GM18909 (cell line): ENCODE measurements around the gene AMY2B.
"Not testable (repeated sequence)": the region's sequence is repeated elsewhere in the genome, so short reads cannot be mapped to it uniquely, and the experiment has no call there.

Source experiments
- ATAC-seq: cut with Tn5 transposase; IDR thresholded peaks from one replicate; pipeline ENCODE4 v1.9.1; 2021; ENCODE audit warnings: mild to moderate bottlenecking; ENCODE audit not compliant: unreplicated experiment, poor library complexity

Gene AMY2B

DNA sequence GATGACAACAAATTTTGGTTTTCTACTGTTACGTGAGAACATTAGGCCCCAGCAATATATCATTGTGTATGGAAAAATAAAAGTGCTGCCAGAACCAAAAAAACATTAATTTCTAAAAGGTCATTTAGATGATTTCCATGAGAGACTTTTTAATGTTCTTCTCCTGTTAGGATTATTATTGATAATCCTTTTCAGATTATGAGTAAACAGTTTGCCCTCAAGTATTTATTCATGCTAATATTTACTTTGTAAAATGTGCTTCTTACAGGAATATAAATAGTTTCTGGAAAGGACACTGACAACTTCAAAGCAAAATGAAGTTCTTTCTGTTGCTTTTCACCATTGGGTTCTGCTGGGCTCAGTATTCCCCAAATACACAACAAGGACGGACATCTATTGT, at the start of gene AMY2B:
Gene AMY2B (plus strand): TSS at position 301 of the 400 bp plus-strand sequence. CDS start 14 bp downstream, at position 315.
- ATAC-seq, result not testable (repeated sequence)

DNA sequence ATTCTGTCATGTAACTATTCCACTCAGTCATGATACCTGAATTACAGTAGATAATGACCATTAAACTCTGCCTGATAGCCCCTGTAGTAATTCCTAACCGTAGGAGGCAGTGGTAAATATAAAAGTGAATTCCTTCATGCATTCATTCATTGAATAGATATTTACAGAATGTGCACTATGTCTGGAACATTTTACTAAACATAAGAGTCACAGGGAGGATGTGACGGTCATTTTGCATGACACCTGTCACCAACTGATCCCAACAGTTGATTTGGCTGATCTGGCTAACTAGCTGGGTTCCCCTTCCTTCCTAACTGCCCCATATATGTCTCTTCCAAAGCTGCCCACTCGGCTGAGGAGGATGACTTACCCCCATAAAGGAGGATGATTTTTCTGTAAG, 48.0 kb upstream of the AMY2B start:
- ATAC-seq, result no peak

DNA sequence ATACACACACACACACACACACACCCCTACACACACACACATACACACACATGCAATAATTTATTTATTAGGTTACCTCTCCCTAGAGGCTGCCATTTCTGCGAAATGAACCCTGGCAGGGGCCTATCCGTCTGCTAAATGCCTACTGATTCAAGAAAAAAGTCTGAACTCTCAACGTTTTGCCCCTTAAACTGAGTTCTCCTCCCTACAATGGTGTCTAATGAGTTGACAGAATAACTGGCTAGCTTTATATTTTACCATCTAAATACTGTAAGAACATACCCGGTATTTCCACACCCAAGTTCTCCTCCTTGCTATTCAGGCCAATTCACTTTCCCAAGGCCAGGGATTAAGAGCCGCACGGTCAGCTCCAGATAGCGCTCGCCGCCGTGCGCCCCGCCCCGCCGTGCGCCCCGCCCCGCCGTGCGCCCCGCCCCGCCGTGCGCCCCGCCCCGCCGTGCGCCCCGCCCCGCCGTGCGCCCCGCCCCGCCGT, 46.2 kb upstream of the AMY2B start:
- peak; percentile 53 for ATAC-seq

- ATAC-seq, result peak; percentile 77
Observed at GRCh38 chr1:103525607-103526507, 45.5 kb upstream of the AMY2B start, which contains the start of gene RNPC3. RNPC3 (plus strand) TSS chr1:103525699; CDS start chr1:103526071, 372 bp downstream.

DNA sequence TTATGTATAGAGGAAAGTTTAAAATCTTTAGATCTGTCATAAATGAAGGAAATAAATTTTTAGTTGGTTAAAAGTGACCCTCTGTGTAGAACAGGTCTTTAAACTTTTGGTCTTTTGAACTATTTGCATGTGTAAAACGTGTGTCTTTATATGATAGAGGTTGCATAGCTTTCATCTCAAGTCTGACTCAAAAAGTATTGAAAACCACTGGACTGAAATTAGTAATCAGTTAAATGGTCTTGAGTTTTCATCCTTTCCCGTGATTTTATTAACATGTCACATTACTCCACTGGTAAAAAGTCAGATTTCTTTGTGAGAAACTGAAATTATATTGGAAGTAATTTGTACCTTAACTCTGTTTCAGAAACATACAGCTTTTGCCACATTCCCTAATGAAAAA, 44.1 kb upstream of the AMY2B start:
- ATAC-seq, result no peak

DNA sequence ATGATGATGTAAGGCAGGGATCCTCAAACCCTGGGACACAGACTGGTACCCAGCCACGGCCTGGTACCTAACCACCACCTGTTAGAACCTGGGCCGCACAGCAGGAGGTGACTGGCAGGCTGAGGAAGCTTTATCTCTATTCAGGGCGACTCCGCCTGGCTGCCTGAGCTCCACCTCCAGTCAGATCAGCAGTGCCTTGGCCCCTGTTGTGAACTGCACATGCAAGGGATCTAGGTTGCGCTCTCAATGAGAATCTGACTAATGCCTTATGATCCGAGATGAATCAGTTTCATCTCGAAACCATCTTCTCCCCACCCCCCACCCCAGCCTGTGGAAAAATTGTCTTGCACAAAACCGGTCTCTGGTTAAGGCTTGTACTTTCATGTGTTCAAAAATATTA, 41.6 kb upstream of the AMY2B start:
- no peak for ATAC-seq

DNA sequence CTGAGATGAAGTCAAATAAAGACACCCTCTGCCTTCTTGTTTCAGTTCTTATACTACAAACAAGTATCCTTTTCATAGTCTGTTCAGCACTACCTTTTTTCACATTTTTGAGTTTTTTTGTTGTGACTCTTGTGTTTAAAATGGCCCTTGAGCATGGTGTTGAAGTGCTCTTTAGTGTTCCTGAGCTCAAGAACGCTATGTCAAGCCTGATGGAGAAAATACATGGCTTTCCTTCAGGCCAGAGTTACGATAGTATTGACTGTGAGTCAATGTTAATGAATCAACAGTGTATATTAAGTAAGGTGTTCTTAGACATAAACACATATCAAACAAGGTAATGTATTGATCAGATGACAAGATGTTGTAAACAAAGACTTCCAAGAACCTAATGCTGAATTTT, 33.2 kb upstream of the AMY2B start:
- ATAC-seq, result no peak

GRCh38 chr1:103541431-103541830, 30.0 kb upstream of the AMY2B start:
- no peak for ATAC-seq

- no peak for ATAC-seq
Observed at GRCh38 chr1:103546496-103546895, 24.9 kb upstream of the AMY2B start.

GRCh38 chr1:103547840-103548239, 23.5 kb upstream of the AMY2B start:
- no peak for ATAC-seq

- no peak for ATAC-seq
Observed at GRCh38 chr1:103560427-103560826, 11.0 kb upstream of the AMY2B start.

DNA sequence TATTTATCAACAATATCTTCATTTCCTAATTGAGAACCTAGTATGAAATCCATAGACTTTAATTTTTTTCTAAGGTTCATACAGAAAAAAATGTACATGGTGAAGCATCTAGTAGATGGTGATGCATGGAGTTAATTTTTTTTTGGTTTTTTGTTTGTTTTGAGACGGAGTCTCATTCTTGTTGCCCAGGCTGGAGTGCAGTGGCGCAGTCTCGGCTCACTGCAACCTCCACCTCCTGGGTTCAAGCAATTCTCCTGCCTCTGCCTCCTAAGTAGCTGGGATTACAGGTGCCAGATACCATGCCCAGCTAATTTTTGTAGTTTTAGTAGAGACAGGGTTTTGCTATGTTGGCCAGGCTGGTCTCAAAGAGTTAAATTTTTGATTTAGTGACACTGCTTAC, 10.3 kb upstream of the AMY2B start:
- not testable (repeated sequence) for ATAC-seq

DNA sequence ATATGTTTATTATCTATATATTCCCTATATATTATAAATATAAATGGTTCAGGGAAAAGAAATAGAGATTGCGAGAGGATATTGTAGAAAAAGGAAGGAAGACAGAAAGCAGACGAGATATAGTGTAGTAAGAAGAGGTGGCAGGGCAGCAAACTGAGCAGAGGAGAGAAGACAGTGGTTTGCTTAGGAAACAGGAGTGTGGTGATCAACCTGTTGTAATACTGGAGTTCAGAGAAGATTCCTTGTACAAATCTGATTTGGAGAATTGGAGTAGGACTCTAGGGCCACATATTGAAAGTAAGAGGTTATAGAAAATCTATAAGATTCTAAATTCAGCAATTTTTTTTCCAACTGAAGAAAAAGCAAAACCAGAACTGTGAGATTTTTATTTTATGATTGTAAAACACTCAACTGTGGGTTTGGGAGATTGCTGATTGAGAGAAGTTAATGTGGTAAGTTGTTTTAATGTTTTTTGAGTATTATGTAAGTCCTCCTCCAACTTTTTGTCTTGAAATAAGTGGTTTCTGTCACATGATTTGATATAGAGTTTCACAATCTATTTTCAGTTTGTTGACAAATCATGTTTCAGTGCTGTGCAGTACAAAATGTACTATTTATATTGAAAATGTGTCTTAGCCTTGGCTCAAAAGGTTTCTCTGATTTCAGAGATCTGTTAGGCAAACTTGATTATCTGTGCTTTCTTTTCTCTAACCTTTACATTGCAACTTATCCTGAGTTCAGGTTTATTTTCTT, 9.6 kb upstream of the AMY2B start:
- ATAC-seq, result peak; percentile 91

- no peak for ATAC-seq
Observed at GRCh38 chr1:103563056-103563455, 8.3 kb upstream of the AMY2B start.

- ATAC-seq, result no peak
Observed at GRCh38 chr1:103569493-103569892, 1.9 kb upstream of the AMY2B start.

GRCh38 chr1:103576065-103576464, 4.7 kb downstream of the AMY2B start:
- ATAC-seq, result no peak

DNA sequence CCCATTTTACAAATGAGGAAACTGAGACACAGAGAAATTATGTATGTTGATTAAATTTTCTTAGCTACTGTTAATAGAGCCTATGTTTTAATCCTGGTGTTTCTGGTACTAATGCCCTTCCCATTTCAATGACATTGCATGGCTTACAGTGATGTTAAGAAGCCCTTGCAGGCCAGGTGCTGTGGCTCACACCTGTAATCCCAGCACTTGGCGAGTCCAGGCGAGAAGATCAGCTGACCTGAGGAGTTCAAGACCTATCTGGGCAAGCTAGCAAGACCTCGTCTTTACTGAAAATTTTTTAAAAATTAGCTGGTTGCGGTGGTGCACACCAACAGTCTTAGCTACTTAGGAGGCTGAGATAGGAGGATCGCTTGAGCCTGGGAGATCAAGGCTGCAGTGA, 5.4 kb downstream of the AMY2B start:
- ATAC-seq, result not testable (repeated sequence)

- no peak for ATAC-seq
Observed at GRCh38 chr1:103582464-103582863, 11.1 kb downstream of the AMY2B start.

- ATAC-seq, result no peak
Observed at GRCh38 chr1:103583887-103584286, 12.5 kb downstream of the AMY2B start.

DNA sequence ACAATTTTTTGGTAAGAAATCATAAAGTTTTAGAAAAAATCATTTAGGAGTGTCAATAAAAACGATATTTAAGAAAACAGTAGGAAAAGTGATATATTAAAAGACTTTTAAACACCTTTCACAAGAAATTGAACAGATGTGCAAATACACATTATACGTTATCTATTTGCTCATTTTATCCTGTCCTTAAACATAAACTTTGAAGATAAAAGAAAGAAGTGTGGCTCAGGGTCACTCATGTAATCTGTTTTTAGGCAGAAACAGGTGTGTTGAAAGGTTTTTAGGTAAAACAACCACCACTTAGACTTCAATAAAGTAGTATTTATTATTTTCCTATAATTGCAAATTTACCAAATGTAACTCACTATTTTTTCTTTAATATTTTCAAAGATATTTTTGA, 13.1 kb downstream of the AMY2B start:
- ATAC-seq, result no peak

GRCh38 chr1:103602740-103603139, 31.4 kb downstream of the AMY2B start:
- ATAC-seq, result not testable (repeated sequence)
